ENCODE data around the gene NBPF1.
"Not testable (repeated sequence)": the region's sequence is repeated elsewhere in the genome, so short reads cannot be mapped to it uniquely, and the experiment has no call there.

The NBPF1 gene

GRCh38 chr1:16621681-16622315 is 8.4 kb upstream of the NBPF1 start:
- DNase-seq: not testable (repeated sequence)

- no peak for DNase-seq
These were observed 7.9 kb upstream of the NBPF1 start for GRCh38 chr1:16621300-16621658.

DNA sequence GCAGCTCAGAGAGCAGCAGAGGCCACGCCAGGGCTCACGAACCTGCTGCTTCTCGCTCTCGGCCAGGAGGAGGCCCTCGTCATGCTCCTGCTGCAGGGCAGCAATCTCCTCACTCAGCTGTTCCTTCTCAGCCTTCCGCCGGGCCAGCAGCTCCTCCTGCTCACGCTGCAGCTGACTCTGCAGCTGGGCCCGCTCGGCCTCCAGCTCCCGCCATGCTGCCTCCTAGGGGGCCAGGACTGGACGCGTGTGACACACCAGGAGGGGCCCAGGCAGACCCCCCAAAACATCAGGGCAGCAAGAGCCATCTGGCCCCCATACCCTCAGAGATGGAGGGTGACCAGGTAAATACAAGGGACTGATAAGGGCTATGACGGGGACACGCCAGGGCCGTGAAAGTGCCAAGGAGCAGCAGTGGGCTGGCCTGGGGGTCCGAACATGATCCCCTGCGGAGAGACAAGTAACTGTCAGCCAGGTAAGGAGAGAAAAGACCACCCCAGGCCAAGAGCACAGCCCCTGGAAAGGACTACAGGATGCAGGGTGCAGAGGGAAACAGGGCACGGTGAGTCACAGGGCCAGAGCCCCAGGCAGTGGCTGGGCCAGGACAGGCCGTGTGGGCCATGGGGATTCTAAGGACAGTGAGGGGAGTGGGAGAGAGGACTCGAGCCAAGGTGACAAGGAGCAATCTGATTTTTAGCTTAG is 6.6 kb upstream of the NBPF1 start:
- not testable (repeated sequence) for DNase-seq

DNA sequence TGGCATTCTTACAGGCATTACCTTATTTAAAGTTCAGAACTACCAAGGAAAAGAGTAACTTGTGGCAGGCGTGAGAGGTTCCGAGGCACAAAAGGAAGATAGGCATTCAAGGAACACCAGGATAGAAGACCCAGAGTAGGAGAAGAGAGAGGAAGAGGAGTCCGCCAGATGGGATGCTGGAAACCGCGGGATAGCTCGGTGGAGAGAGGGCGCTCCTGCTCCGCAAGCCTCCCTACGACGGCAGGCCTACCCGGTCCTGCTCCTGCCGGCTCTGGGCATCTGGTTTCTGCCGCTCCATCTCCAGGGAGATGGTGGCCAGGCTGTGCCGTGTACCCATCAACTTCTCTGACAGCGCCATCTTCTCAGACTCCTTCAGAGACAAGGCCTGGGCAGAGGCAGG is 5.4 kb upstream of the NBPF1 start:
- DNase-seq: no peak

- DNase-seq: no peak
These were observed 4.6 kb upstream of the NBPF1 start for GRCh38 chr1:16617778-16618580.

DNA sequence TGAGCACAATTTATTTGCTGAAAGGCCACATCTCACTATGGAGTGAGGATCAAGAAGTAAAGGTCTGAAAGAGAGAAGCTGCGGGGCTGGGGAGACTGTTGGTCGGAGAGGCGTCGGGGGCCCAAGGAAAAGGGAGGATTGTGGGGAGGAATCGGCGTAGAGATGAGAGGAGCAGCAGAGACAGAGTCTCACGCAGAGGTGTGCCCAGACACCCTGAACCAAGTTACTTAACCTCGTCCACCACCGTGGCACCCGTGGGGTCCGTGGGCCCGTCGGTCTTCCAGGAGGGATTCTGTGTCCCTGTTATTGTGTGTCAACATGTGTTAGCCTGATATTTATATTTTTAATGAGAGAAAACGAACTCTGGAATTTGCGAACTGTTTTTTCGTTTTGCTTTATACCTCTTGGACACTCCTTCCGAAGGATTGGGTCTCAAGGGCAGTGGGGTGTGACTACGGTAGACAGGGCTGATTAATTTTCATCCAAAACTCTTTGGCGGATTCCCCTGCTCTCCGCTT is 3.8 kb upstream of the NBPF1 start:
- DNase-seq: no peak

GRCh38 chr1:16615253-16616252 is 2.2 kb upstream of the NBPF1 start:
- DNase-seq: no peak

DNA sequence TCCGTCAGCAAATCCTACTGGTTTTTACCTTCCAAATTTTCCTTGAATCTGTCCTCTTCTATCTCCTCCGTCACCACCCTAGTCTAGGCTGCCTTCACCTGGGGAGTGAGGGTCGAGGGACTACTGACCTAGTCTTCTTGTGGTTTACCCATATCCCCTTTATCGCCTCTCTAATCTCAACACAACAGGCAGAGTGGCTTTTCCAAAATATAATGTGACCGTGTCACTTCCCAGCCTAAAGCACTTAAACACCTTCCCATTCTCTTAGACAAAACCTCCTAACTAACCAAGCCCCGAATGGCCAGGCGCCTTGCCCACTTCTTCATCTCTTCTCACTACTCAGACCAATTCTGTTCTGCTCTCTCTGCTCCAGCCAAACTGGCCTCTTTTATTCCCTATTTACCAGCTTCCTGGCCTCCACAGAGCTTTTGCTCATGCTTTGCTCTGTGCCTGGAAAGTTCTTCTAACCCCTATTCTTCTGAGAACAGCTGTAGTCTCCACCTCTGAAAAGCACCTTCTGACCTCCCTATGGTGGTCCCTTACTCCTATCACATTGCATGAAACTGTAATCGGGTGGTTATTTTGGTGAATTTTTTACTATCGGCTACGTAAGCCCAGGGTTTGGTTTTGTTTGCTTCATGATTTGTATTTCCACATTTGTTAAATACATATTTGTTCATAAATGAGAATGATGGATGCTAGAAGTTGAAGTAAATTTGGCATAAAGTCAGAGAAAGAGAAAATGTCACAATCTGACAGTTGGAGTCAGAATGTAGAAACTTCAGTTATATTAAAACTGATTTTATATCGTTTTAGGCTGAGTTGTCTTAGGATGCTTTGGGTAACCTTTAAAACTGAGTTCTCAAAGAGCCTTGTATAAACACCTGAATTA is 1.2 kb upstream of the NBPF1 start:
- no peak for DNase-seq

- DNase-seq: no peak
These were observed 812 bp downstream of the NBPF1 start for GRCh38 chr1:16612332-16613172.

DNA sequence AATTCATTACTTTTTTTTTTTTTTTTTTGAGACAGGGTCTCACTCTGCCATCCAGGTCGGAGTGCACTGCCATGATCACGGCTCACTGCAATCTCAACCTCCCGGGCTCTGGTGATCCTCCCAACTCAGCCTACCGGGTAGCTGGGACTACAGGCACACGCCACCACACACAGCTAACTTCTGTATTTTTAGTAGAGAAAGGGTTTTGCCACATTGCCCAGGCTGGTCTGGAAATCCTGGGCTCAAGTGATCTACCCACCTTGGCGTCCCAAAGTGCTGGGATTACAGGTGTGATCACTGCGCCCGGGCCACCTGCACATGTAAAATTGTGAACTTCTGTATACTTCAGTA is 1.4 kb downstream of the NBPF1 start:
- not testable (repeated sequence) for DNase-seq

DNA sequence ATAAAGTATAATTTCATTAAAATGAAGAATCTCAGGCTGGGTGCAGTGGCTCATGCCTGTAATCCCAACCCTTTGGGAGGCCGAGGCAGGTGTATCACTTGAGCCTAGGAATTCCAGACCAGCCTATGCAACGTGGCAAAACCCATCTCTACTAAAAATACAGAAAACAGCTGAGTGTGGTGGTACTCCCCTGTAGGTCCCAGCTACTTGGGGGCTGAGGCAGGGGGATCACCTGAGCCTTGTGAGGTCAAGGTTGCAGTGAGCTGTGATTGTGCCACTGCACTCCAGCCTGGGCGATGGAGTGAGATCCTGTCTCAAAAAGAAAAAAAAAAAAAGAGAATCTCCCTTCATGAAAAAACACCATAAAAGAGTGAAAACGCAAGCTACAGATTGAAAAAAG is 2.2 kb downstream of the NBPF1 start:
- DNase-seq: not testable (repeated sequence)

- not testable (repeated sequence) for DNase-seq
These were observed 2.8 kb downstream of the NBPF1 start for GRCh38 chr1:16610553-16610952.

GRCh38 chr1:16609761-16610160 is 3.6 kb downstream of the NBPF1 start:
- DNase-seq: not testable (repeated sequence)

GRCh38 chr1:16608838-16609560 is 4.4 kb downstream of the NBPF1 start:
- no peak for DNase-seq

DNA sequence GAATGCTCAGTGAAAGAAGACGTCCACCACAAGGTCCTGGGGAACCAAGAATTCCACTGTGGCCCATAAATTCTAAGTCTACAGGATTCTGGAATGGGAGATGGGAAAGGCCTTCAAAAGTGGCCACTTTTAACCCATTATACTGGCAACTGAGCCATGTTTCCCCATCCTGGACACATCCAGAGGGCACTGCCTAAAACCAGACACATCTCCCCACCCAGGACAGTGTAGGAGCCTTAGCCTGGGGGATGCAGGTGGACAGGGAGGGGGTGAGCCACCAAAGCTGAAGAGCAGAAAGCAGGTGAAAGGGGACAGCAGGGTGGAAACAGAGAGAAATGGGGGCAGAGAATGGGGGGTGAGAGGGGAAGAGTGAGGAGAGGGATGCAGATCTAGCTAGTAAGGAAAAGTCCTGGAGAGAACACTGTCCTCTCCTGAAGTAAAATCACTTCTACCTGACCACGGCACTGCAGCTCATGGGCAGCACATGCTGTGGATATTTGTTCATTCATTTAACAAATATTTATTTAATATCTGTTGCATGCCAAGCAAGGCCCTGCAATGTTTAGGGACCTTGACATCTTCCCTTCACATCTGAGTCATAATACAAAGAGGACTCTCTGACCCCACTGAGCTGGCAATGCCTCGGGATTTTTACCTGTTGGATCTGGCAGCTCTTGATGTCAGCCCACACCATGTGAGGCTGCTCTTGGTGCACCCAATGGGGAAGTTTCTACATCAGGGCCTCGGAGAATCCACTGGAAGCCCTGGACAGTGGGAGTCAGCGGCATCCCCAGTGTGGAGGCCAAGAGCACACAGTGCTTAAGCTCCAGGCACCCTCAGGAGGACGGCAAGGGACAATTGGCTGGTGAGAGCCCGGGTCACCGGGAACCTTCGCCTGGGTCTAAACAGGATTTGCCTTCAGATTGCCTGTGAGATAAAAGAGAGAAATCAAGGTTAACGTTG is 5.2 kb downstream of the NBPF1 start:
- DNase-seq: not testable (repeated sequence)

DNA sequence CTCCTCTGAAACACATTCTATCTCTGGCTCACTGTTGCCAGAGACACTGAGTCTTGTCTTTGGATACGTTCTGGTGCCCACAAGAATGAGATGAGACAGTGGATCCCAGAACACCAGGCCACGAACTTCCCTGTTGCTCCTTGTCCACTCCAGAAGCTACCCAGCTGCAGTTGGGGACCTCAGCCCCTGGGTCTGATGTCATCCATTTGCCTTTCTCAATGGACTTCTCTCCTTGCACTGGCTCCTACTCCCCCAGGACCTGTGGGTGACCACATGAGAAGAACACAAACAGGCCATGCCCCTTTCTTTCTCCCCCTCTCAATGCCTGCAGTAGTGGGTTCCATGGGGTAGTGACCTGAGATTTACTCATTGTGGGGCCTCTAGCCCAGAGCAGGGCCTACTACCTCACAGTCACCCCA is 5.9 kb downstream of the NBPF1 start:
- DNase-seq: no peak

DNA sequence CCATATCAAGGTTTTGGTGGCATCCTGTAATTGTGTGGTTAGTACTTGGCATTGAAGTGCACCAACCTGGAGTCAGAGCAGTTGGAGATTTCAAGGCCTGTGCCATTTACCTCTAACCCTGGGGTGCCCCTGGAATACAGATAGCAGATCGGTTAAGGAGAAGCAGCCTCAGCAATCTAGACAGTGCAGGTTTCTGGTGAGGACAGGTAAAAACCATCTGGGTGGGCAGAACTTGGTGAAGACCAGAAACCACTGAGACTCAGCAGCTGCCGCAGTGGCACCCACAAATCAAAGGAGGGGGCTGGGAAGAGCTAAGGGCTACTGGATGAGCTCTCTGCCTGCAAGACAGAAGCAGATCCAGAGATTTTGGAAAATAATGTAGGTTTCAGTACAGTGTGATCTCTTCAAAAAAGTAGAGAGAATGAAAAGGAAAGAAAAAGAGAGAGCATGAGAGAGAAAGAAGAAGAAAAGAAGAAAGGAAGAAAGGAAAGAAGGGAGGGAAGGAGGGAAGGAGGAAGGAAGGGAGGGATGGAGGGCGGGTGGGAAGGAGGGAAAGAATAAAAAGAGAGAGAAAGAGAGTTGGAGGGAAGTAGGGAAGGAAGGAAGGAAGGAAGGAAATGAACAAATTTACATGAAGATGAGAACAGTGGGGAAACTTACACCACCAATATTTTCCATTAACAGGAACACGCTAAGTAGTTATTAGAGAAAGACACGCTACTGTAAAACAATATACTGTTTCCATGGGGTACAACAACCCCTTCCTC is 6.5 kb downstream of the NBPF1 start:
- not testable (repeated sequence) for DNase-seq

Measured in activated effector memory CD4-positive, alpha-beta T cell treated with Interleukin-2 at 50 U/mL for 16 hours (primary cell).